Activated CD8-positive, alpha-beta memory T cell treated with anti-CD3 and anti-CD28 coated beads for 1 hour (primary cell): ENCODE data around the gene MALRD1.
"Not testable (repeated sequence)": the region's sequence is repeated elsewhere in the genome, so short reads cannot be mapped to it uniquely, and the experiment has no call there.

Experiments used
- DNase-seq, 2 donors: peaks; one replicate each; pipeline ENCODE4 v3.0.0-alpha.2; 2020; ENCODE audit warnings: low read depth in 1 of 2; ENCODE audit errors: extremely low read depth in 1 of 2

The MALRD1 gene

GRCh38 chr10:19701427-19702052 is 652.9 kb downstream of the MALRD1 start:
- no peak for DNase-seq

DNA sequence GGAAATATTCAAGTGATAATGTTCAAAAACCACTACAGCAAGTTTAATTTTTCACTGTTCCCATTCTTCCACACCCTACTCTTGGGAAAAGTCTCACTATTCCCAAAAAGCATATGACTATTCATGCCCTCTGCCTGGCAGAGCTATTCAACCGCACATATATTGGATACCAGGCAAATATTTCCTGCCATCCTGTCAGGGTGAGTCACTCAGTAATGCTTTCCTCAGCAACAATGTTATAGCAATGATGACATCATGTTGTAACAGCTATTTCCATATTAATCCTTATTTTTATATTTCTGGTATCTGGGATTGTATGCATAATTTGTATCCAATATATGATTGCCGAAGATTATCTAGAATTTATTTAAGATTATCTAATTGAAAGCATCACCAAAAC is 653.6 kb downstream of the MALRD1 start:
- no peak for DNase-seq

DNA sequence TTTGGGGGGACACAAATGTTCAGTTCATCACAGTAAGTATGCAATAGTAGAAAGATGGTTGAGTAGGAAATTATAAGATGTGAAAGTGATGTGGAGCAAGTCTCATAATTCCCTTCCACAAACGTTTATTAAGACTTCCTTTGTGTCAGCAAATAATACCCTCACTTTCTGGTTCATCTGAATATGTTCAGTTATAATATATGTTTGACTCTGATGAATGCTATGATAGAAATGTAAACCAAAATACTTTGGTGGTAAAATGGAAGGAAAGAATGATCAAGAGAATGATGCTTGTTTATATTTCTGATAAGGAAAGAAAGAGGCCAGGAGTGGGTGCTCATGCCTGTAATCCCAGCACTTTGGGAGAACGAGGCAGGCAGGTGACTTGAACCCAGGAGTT is 655.9 kb downstream of the MALRD1 start:
- DNase-seq: no peak

DNA sequence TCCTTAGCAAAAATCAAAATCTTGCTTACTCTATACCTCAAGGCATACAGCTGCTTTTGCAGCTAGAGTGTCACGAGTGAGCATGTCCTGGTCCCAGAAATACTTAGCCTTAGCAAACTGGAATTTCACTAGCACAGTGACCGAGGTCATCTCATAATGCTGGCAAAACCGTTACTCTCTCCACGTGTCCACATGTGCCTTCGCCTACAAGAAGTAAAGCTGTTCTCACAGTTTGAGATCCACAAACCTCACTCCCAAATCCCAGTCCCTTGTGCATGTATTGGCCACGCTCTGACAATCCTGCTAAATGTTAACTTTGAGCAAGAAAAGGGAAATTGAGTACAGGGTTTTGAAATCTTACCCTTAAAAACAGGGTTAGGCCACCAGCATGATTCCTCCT is 656.6 kb downstream of the MALRD1 start:
- DNase-seq: no peak

DNA sequence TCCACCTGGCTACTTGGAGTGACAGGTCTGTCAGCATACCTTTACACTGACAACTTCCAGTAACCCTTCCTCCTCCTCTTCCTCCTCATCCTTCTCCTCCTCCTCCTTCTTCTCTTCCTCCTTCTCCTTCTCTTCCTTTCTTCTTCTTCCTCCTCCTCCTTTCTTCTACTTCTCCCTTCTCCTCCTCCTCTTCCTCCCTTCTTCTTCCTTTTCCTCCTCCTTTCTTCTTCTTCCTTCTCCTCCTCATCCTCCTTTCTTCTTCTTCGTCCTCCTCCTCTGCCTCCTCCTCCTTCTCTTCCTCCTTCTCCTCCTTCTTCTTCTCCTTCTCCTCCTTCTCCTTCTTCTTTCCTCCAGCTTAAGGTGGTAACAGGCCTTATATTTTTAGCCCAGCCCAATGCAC is 658.3 kb downstream of the MALRD1 start:
- DNase-seq: no peak

- DNase-seq: no peak
These were observed 658.8 kb downstream of the MALRD1 start for GRCh38 chr10:19707376-19707775.

GRCh38 chr10:19708031-19708430 is 659.4 kb downstream of the MALRD1 start:
- DNase-seq: no peak

DNA sequence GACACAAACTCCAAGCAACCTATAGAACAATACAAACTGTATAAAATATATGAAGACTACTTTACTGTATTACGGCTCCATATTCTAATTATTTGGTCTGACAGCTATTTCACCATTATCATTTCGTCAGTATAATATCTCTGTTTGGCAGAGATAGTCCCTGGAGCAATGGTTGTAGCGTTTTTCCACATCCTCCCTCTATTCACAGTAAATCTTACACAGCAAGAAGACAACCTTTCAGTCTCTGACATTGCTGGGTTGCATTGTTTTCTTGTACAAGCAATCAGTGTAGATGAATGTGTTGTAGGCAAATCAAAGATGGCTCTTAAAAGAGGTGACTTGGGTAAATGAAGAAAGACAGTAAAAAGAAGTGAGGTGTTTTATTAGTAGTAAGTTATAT is 662.0 kb downstream of the MALRD1 start:
- no peak for DNase-seq

- no peak for DNase-seq
These were observed 664.6 kb downstream of the MALRD1 start for GRCh38 chr10:19713159-19713558.

- no peak for DNase-seq
These were observed 665.4 kb downstream of the MALRD1 start for GRCh38 chr10:19713800-19714525.

DNA sequence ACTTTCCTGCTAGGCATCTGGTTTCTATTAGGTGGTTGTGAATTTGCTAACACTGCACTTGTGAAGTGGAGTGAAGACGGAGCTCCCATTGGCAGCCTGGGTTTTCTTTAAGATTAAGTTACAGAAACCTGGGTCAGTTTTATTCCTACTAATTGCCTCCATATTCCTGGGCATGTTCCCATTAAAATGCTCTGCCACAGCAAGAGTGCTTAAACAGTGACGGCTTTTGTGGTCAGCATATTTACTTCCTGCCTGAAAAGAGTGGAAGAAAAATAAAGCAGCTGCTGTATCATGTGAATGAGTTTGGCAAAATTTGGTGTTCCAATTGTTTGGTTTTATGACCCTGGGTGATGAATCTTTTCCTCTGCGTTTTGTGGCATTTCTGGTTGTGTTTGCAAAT is 670.7 kb downstream of the MALRD1 start:
- no peak for DNase-seq

GRCh38 chr10:19724287-19724686 is 675.7 kb downstream of the MALRD1 start:
- DNase-seq: no peak

GRCh38 chr10:19728376-19728775 is 679.8 kb downstream of the MALRD1 start:
- no peak for DNase-seq

DNA sequence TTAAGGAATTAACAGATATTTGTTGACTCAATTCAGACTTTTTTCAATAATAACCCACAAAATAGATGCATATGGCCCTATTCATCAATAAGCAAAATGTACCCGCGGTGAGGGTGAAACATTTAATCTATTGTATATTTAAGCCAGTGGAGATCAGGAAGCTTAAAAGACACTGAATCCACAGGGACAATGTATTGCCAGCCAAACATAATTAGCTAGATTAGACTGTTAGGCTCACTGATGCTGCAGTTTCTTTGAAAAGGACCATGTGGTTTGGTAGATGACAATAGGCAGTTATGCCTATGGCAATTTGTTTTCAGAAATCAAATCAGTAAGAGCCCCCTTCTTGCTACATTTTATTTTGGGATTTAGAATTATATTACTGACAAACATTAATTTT is 680.4 kb downstream of the MALRD1 start:
- DNase-seq: no peak

DNA sequence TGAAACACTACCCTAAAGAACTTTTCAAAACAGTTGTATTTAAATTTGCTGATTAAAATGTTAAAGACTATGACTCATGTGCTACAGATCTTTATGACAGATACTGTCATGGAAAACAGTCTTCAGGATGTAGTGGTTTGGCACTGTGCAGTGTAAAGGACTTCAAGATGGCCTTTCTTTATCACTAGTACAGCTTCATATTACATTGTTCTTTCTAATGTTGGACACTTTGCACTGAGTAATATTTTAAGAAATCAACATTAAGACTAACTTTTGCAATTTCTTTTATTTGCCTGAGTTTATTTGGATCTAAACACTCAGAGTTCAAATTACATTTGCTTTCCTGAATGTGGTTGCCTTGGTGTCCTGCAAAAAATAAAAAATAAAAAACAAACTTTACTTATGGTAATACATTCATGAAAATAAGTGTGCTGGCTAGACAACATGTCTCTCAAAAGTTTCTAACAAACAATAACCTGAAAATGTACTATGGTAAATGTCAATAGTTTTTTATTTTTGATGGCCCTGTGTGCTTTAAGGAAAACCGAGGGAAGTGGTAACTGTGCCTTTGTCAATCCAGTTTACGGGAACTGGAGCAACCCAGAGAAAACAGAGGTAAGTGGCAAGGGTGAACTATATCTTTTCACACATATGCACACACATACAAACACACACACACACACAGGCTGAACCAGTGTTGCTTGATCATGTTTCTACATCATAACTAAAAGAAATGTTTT is 681.7 kb downstream of the MALRD1 start:
- DNase-seq: no peak

DNA sequence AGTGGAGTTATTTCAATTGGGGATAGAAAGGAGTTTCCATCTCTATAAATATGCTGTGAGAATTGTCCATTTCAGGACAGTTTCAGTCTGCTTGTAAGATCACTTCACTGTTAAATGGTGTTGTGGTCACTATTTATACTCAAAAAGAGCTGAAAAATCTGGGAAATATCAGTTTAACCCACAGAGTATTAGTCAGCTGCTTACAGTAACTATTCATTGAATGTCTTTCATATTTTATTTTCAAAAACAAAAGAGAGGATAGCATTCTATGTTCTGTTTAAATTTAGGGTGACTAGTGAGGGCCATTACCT is 682.3 kb downstream of the MALRD1 start:
- no peak for DNase-seq

DNA sequence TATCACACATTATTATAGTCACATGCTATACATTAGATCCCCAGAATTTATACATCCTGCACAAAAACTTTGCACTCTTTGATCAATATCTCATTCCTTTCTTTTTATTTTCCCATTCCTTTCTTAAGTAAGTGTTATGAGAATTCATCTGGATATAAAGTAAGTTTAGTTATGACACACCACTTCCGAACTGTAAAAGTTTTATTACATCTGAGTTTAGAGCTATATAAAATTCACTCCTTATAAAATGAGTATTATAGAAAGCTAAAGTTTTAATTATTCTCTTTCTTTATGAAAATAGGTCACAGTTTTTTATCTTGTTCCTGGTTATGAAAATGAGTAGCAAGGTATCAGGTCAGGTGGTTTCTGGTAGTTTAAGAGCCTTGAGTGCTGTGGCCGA is 683.0 kb downstream of the MALRD1 start:
- DNase-seq: no peak

DNA sequence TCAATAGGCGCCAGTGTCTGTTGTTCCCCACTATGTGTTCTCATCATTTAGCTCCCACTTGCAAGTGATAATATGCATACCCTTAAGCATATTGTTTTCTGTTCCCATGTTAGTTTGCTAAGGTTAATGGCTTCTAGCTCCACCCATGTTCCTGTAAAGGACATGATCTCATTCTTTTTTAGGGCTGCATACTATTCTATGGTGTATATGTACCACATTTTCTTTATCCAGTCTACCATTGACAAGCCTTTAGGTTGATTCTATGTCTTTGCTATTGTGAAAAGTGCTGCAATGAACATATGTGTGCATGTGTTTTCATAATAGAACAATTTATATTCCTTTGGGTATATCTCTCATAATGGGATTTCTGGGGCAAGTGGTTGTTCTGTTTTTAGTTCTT is 689.8 kb downstream of the MALRD1 start:
- DNase-seq: no peak

- DNase-seq: not testable (repeated sequence)
These were observed 690.6 kb downstream of the MALRD1 start for GRCh38 chr10:19739232-19739631.

DNA sequence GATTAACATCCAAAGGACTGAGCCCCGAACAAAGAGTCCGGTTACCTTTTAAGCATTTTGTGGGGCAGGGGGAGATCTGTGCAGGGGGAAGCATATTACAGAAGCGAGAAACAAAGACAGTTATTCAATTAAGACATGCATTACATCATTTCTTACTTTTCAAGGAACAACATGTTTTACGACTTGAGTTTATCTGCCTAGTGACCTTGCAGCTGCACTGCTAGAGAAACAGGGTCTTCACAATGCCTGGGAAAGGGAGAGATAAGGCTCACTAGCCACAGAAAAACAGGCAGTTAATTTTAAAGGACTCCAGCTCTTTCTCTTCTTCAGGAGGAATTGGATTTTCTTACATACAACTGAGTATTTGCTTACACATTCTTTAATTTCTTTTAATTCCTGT is 693.5 kb downstream of the MALRD1 start:
- not testable (repeated sequence) for DNase-seq

DNA sequence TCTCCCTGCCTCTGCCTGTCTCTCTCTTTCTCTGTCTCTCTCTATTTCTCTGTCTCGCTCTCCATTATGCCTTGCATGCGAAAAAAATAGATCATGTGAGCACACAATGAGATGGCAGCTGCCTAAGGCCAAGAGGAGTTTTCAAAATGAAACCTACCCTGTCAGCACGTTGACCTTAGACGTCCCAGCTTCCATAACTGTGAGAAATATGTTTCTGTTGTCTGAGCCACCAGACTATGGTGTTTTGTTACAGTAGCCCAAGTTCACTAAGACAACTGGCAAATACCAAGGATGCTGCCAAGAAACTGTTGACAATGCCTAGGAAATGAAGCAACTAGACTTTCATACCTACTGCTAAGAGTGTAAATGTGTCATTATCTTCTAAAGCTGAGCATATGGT is 697.1 kb downstream of the MALRD1 start:
- DNase-seq: no peak

DNA sequence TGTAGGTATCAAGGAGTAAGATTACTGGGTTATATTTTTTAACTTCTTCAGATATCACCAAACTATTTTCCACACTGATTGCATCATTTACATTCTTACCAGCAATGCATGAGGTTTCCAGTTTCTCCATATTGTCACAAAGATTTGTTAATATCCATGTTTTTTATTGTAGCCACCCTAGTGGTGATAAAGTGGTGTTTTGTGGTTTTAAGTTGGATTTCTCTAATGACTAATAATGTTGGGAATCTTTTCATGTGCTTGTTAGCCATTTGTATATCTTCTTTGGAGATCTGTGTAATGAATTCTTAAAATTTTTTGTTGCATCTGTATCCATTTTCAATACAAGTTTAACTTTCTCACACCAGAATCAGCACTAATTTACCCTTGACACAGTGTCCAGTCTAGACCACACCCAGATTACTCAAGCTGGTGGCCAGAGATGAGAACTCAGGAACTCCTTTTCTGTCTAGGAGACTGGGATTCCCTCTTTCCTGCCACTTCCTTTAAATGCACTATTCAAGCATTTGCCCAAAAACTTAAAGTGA is 700.7 kb downstream of the MALRD1 start:
- DNase-seq: no peak
